K562 (cell line): ENCODE results near the gene SCAPER. TPM values are rescaled to one million over a fixed set of nuclear protein-coding genes. Genes with fewer than 3 reads are reported as not detected.

ENCODE experiments used
- ATAC-seq: fragments of 200-7000 bp; cut with Tn5 transposase; 3 replicates; pipeline ENCODE4 v1.9.1; 2020; ENCODE audit warnings: moderate library complexity
- BruUV-seq: library from RNA; stranded (reverse); fragments of 400-500 nt; replicated peaks from 2 replicates; lab custom pipeline; 2021; lab: Mats Ljungman, UMichigan
- CTCF ChIA-PET: fragments of 300-600 bp; formaldehyde crosslinking; extraction: SDS; loops from one replicate; lab custom pipeline; 2021; ENCODE audit warnings: low intra/inter-chr PET ratio; lab: Yijun Ruan, JAX
- POLR2A ChIA-PET: fragments of 300-600, 350-650 bp; sonication (Branson Sonifier 250); formaldehyde crosslinking; extraction: SDS; loops from one replicate; lab custom pipeline; 2021; ENCODE audit warnings: antibody characterized with exemption, inconsistent platforms; lab: Yijun Ruan, JAX
- DNase-seq, 4 experiments: peaks; one replicate each; pipeline versions ENCODE4 v3.0.0 to v3.0.0-alpha.2; 2011 to 2018; ENCODE audit warnings: low spot score in 3 of 4, mixed read lengths in 3 of 4; ENCODE audit errors: extremely low read depth in 1 of 4
- FAIRE-seq: peaks from 2 replicates; lab custom pipeline; 2011; peaks lifted over from hg19 to GRCh38; lab: Jason Lieb, UNC
- H2AFZ ChIP-seq: 2 replicates; pipeline ENCODE4 v1.6.0; 2011; ENCODE audit warnings: low read depth, low read length, control low read depth, inconsistent platforms
- H3K27ac ChIP-seq: fragments of 200-600 bp; 3 replicates; pipeline ENCODE4 v1.8.0; 2011; ENCODE audit warnings: low read depth, mild to moderate bottlenecking, control low read depth, inconsistent platforms, low read length, moderate library complexity, mixed read lengths; ENCODE audit errors: extremely low read depth
- H3K27me3 ChIP-seq, 2 experiments: fragments of 300-600 bp in 1 of 2; 2 replicates in 1 of 2; 3 replicates in 1 of 2; pipeline versions ENCODE4 v1.6.0 to v1.8.0; 2011; ENCODE audit warnings: inconsistent platforms in 2 of 2, low read length in 2 of 2, mild to moderate bottlenecking in 1 of 2, mixed read lengths in 1 of 2, moderate library complexity in 1 of 2; ENCODE audit not compliant: control insufficient read depth in 2 of 2, insufficient read depth in 2 of 2
- H3K36me3 ChIP-seq: fragments of 300-600 bp; 3 replicates; pipeline ENCODE4 v1.8.0; 2011; ENCODE audit warnings: mild to moderate bottlenecking, low read length, inconsistent platforms; ENCODE audit not compliant: control insufficient read depth, insufficient read depth
- H3K4me1 ChIP-seq, 2 experiments: fragments of 200-600 bp in 1 of 2; replicated peaks in 1 of 2; 2 replicates in 1 of 2; 3 replicates in 1 of 2; pipeline versions ENCODE4 v1.5.1 to v1.8.0; 2011; ENCODE audit warnings: inconsistent platforms in 2 of 2, low read length in 2 of 2, mild to moderate bottlenecking in 1 of 2, mixed read lengths in 1 of 2, moderate library complexity in 1 of 2; ENCODE audit not compliant: control insufficient read depth in 2 of 2, insufficient read depth in 2 of 2
- H3K4me2 ChIP-seq: 2 replicates; pipeline ENCODE4 v1.6.1; 2011; ENCODE audit warnings: low read length, control low read depth, inconsistent platforms, mixed read lengths; ENCODE audit not compliant: insufficient read depth
- H3K4me3 ChIP-seq: fragments of 200-600 bp; sonication (generic), shearing (Covaris generic); 2 replicates; pipeline ENCODE4 v1.5.1; 2016; ENCODE audit warnings: control low read depth, inconsistent platforms
- H3K79me2 ChIP-seq: fragments of 200-600 bp; 3 replicates; pipeline ENCODE4 v1.8.0; 2011; ENCODE audit warnings: low read length, inconsistent platforms; ENCODE audit not compliant: control insufficient read depth, insufficient read depth
- H3K9ac ChIP-seq, 2 experiments: 2 replicates each; pipeline versions ENCODE4 v1.6.0 to v1.6.1; 2011; ENCODE audit warnings: low read depth in 2 of 2, low read length in 2 of 2, control low read depth in 1 of 2, inconsistent platforms in 1 of 2, mild to moderate bottlenecking in 1 of 2, mixed read lengths in 1 of 2; ENCODE audit not compliant: insufficient read depth in 1 of 2
- H3K9me1 ChIP-seq: one replicate; pipeline ENCODE4 v1.6.0; 2011; ENCODE audit warnings: inconsistent platforms, mild to moderate bottlenecking, low read length, moderate library complexity; ENCODE audit not compliant: control insufficient read depth, insufficient read depth
- H3K9me3 ChIP-seq: replicated peaks from 2 replicates; pipeline ENCODE4 v1.5.1; 2011; ENCODE audit warnings: low read depth, low read length, inconsistent platforms; ENCODE audit not compliant: control insufficient read depth, insufficient read depth
- H4K20me1 ChIP-seq: replicated peaks from 2 replicates; pipeline ENCODE4 v1.6.1; 2011; ENCODE audit warnings: low read length, inconsistent platforms, mixed read lengths; ENCODE audit not compliant: control insufficient read depth, insufficient read depth
- CAMTA2 ChIP-seq: fragments of 250-450 bp; sonication (Bioruptor Pico); conservative IDR thresholded peaks from 2 replicates; pipeline ENCODE4 v1.5.1; 2022
- EP400 ChIP-seq: fragments of 450-650 bp; IDR thresholded peaks from 2 replicates; pipeline ENCODE4 v1.6.1; 2017; ENCODE audit warnings: antibody characterized with exemption, mild to moderate bottlenecking, moderate library complexity
- FOXK2 ChIP-seq, 2 experiments: fragments of 450-650 bp; IDR thresholded peaks in 1 of 2; conservative IDR thresholded peaks in 1 of 2; 2 replicates each; pipeline ENCODE4 v1.6.1; 2016; ENCODE audit warnings: low read depth in 2 of 2, mild to moderate bottlenecking in 1 of 2
- HMG20B ChIP-seq: fragments of 250-450 bp; sonication (Bioruptor Pico); IDR thresholded peaks from 2 replicates; pipeline ENCODE4 v1.5.0; 2021; ENCODE audit warnings: mild to moderate bottlenecking
- IFI16 ChIP-seq: fragments of 250-450 bp; sonication (Bioruptor Pico); IDR thresholded peaks from 2 replicates; pipeline ENCODE4 v2.1.2; 2022; ENCODE audit warnings: mild to moderate bottlenecking, inconsistent platforms
- MAFF ChIP-seq: IDR thresholded peaks from 2 replicates; pipeline ENCODE4 v1.6.1; 2012; ENCODE audit warnings: low read length, improper control_type of control experiment
- MBD2 ChIP-seq: sonication (generic); IDR thresholded peaks from 2 replicates; pipeline ENCODE4 v1.6.1; 2016; ENCODE audit warnings: low read depth, borderline replicate concordance
- SREBF2 ChIP-seq: sonication (generic); formaldehyde crosslinking; IDR thresholded peaks from 2 replicates; pipeline ENCODE4 v1.4.0; 2020; ENCODE audit warnings: mild to moderate bottlenecking, missing genetic modification reagents
- ZMIZ1 ChIP-seq, 2 experiments: fragments of 150-350 bp in 1 of 2; IDR thresholded peaks; 2 replicates each; pipeline ENCODE4 v1.6.1; 2012 to 2016; ENCODE audit warnings: low read depth in 2 of 2, low read length in 2 of 2, mild to moderate bottlenecking in 1 of 2, moderate library complexity in 1 of 2
- ZNF12 ChIP-seq: sonication (generic); formaldehyde crosslinking; IDR thresholded peaks from 2 replicates; pipeline ENCODE4 v1.4.0; 2020; ENCODE audit warnings: mild to moderate bottlenecking, missing genetic modification reagents
- ZNF444 ChIP-seq: fragments of 250-450 bp; sonication (Bioruptor Pico); IDR thresholded peaks from 2 replicates; pipeline ENCODE4 v1.4.0; 2020; ENCODE audit warnings: mild to moderate bottlenecking, moderate library complexity
- ZNF512 ChIP-seq: IDR thresholded peaks from 2 replicates; pipeline ENCODE4 v1.6.1; 2016; ENCODE audit warnings: missing genetic modification characterization, missing compliant biosample characterization
- ZNF57 ChIP-seq: fragments of 450-650 bp; formaldehyde crosslinking; IDR thresholded peaks from 2 replicates; pipeline ENCODE4 v1.4.0; 2020; ENCODE audit warnings: mild to moderate bottlenecking, moderate library complexity
- WGBS: fragments of 100-300 bp; shearing (Covaris generic); methylation state at CpG from one replicate; pipeline ENCODE4 v1.1.6; 2016; ENCODE audit warnings: low coverage, mixed read lengths; ENCODE audit not compliant: insufficient coverage; ENCODE audit errors: missing lambda C conversion rate; 5-methylcytosine and 5-hydroxymethylcytosine counted together
- in situ Hi-C: fragments of 300-500 bp; cut with MboI; formaldehyde crosslinking; loops from 4 replicates; pipeline ENCODE4 v1.15.0; 2018; ENCODE audit warnings: inconsistent platforms, mixed read lengths
- intact Hi-C: fragments of 100-400 bp; cut with micrococcal nuclease; formaldehyde crosslinking; loops from 2 replicates; pipeline ENCODE4 v1.14.2; 2022
- polyA plus RNA-seq, 8 experiments: library from polyadenylated mRNA; depleted of rRNA in 4 of 8; stranded (reverse) in 5 of 8; unstranded in 3 of 8; fragments of >200 nt; fragmentation: Nextera tagmentation in 2 of 8; fragmentation: Illumina TruSeq in 1 of 8; extraction: Ambion mirVana in 2 of 8; extraction: Trizol in 1 of 8; gene quantifications; 2 replicates each; pipeline versions ENCODE4 v1.2.1 to v1.2.3, GENCODE V29; 2011 to 2014; ENCODE audit warnings: inconsistent platforms in 1 of 8, missing spikeins in 1 of 8
- total RNA-seq, 7 experiments: library from RNA; depleted of rRNA in 6 of 7; stranded (reverse); fragments of >200 nt in 6 of 7; fragmentation: Illumina TruSeq in 2 of 7; extraction: Trizol in 2 of 7; gene quantifications; 2 replicates each; pipeline versions ENCODE4 v1.2.1 to v1.2.3, GENCODE V29; 2011 to 2021; ENCODE audit warnings: low replicate concordance in 1 of 7

Gene SCAPER
- total and polyA plus RNA-seq, 9 of the 15 experiments (the other 6 are each of a cell fraction or from before 2014, with no cell fraction given): 1.3 to 5.7 (median 3.2) TPM

- TF ChIP-seq ZMIZ1 (IDR thresholded peaks at IDR 0.05; ENCODE audit: low read depth in 2 of 2, low read length in 2 of 2) (no peak), EP400 (no peak), ZNF444 (CRISPR knock-in tag) (no peak), ZNF57 (CRISPR knock-in tag) (no peak), HMG20B (CRISPR knock-in tag) (no peak), ZNF12 (no peak)
Measured at GRCh38 chr15:76772776-76773175, 132.4 kb downstream of the SCAPER start (continued).

DNA sequence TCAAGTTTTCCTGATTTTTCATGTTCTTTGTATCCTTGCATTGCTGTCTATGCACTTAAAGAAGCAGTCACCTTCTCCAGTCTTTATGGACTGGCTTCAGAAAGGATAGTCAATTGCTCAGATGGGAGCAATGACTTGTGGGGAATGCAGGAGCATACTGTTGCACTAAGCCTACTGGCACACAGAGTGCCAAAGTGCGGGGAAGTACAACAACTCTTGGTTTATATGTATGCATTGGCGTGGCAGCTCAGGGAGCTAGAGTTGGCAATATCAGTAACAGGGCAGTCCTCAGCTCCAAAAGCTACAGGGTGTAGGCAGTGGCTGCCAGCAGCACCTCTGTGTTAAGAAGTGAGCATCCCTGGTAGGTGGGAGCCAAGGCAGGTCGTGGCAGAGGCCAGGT, 141.1 kb downstream of the SCAPER start:
- H3K9me1 ChIP-seq: no peaks in the 10 kb centered on the region
- ATAC-seq (no peak), DNase-seq (no peak), FAIRE-seq (no peak)
- no peak overlapping the region for H3K4me3 ChIP-seq
- no TSS peak for BruUV-seq
- POLR2A ChIA-PET: no interaction called here
- H4K20me1 ChIP-seq: no peaks in the 10 kb centered on the region
- no peak overlapping the region for H3K27ac ChIP-seq
- no peak overlapping the region for H2AFZ ChIP-seq
- H3K9ac ChIP-seq: no peak overlapping the region
- H3K4me2 ChIP-seq: no peak overlapping the region
- H3K36me3 ChIP-seq: peaks cover 11% of the 10 kb centered on the region; the same call in 2 of the 3 replicates
- H3K4me1 ChIP-seq: no peaks in the 10 kb centered on the region
- H3K27me3 ChIP-seq: no peaks in the 10 kb centered on the region
- in situ Hi-C loops: no loop called here
- CTCF ChIA-PET: no interaction called here
- intact Hi-C loops: no loop called here
- TF ChIP-seq IFI16 (no peak), MAFF (no peak), ZNF512 (no peak), FOXK2 (conservative IDR thresholded peaks at IDR 0.05 in 1 of 2, IDR thresholded peaks at IDR 0.05 in 1 of 2; ENCODE audit: low read depth in 2 of 2) (no peak), ZNF12 (no peak), CAMTA2 (CRISPR knock-in tag) (no peak), MBD2 (no peak), SREBF2 (no peak)
- no peaks in the 10 kb centered on the region for H3K79me2 ChIP-seq
- peaks cover 10% of the 10 kb centered on the region; the same call in 1 of the 2 replicates for H3K9me3 ChIP-seq
- 50% methylated on average over 3 of the region's 3 CpGs for WGBS
